Colonic mucosa (tissue), 4 donors: ENCODE measurements around the gene DNAJB12. TPM values are rescaled to one million over a fixed set of nuclear protein-coding genes. Genes with fewer than 3 reads are reported as not detected.

Experiments
- DNase-seq: peaks from one replicate; pipeline ENCODE4 v3.0.0-alpha.2; 2020
- H3K27ac ChIP-seq: fragments of 200-600 bp; one replicate; pipeline ENCODE4 v1.8.0; 2021
- H3K27me3 ChIP-seq: fragments of 200-600 bp; one replicate; pipeline ENCODE4 v1.8.0; 2021
- H3K36me3 ChIP-seq: fragments of 200-600 bp; one replicate; pipeline ENCODE4 v1.8.0; 2021
- H3K4me1 ChIP-seq: fragments of 200-600 bp; one replicate; pipeline ENCODE4 v1.8.0; 2021; ENCODE audit warnings: mild to moderate bottlenecking
- H3K4me3 ChIP-seq: fragments of 200-600 bp; one replicate; pipeline ENCODE4 v1.8.0; 2021
- H3K9ac ChIP-seq, 2 donors: one replicate each; pipeline ENCODE4 v1.7.0; 2013; ENCODE audit warnings: control low read depth in 2 of 2, low read depth in 2 of 2, low read length in 2 of 2
- H3K9me3 ChIP-seq: fragments of 200-600 bp; one replicate; pipeline ENCODE4 v1.8.0; 2021
- CTCF ChIP-seq: fragments of 200-600 bp; IDR thresholded peaks from one replicate; pipeline ENCODE4 v1.8.0; 2022; ENCODE audit warnings: antibody characterized with exemption, mild to moderate bottlenecking
- intact Hi-C: fragments of 100-400 bp; cut with DNase I; formaldehyde crosslinking; loops from one replicate; pipeline ENCODE4 v1.14.1; 2022
- total RNA-seq, 2 donors: library from RNA; stranded (reverse); fragmentation: NEBNext Ultra II Directional in 1 of 2; extraction: Animal tissue kit (Norgen Biotek cat#: 25700) in 1 of 2; gene quantifications; one replicate each; pipeline ENCODE4 v1.2.1, GENCODE V29; 2021
- donor health status: healthy.
- donor health status: DM: no; HTN: no; CAD: no.
- donor health status: DM: no; HTN: no; CAD: no.

Gene DNAJB12
- total RNA-seq, 2 donors from 2014 or later, result 29.4 to 37.9 TPM

- no peaks in the 10 kb centered on the region for H3K36me3 ChIP-seq
- no peak overlapping the region for H3K4me3 ChIP-seq
- TF ChIP-seq CTCF, result no peak
- H3K9me3 ChIP-seq, result no peaks in the 10 kb centered on the region
- no peak overlapping the region for H3K27ac ChIP-seq
- H3K4me1 ChIP-seq, result no peaks in the 10 kb centered on the region
- H3K27me3 ChIP-seq, result no peaks in the 10 kb centered on the region
- no peak for DNase-seq
- H3K9ac ChIP-seq, result no peak overlapping the region
- intact Hi-C loops, result loop anchor here (5.0 kb wide), 1 partner anchor 216 kb away; no protein-coding TSS in a partner anchor
Observed at GRCh38 chr10:72342911-72343310, 11.8 kb downstream of the DNAJB12 start.

DNA sequence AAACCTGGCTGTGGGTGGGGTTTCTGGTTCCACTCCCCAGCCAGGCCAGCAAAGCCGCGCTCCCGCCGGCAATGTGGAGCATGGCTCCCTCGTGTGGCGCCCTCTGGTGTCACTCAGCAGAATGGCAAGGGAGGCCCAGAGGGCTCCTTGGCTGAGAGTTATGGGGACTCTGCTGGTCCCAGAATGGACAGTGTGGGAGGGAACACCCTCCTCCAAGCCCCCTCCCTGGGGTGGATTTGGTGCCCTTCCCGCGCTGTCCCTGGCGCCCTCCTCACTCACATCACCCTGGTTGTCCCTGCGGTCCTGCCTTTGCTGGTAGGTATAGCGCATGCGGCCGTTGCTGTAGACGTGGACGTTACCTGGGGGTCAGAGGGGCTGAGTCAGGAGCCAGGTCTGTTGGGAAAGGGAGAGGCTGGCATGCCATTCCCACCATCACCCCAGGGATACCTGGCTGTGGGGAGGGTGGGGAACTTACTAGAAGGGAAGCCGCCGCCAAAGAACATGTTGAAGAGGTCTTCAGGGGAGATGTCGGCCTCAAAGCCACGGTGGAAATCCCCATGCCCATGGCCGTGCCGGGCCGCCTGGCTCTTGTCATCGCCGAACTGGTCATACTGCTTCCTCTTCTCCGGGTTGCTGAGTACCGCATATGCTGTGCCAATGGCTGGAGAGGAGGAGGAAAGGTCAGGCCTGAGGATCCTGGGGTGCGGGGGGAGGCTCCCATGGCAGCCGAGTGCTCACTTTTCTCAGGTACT, 14.0 kb downstream of the DNAJB12 start:
- no peak overlapping the region for H3K4me3 ChIP-seq
- no peaks in the 10 kb centered on the region for H3K4me1 ChIP-seq
- H3K9me3 ChIP-seq, result no peaks in the 10 kb centered on the region
- intact Hi-C loops, result loop anchor here (5.0 kb wide), 1 partner anchor 213 kb away; no protein-coding TSS in a partner anchor
- DNase-seq, result peak; percentile 72
- no peak overlapping the region for H3K9ac ChIP-seq
- H3K27me3 ChIP-seq, result no peaks in the 10 kb centered on the region
- no peak overlapping the region for H3K27ac ChIP-seq
- TF ChIP-seq CTCF, result peak; percentile 98
- no peaks in the 10 kb centered on the region for H3K36me3 ChIP-seq

DNA sequence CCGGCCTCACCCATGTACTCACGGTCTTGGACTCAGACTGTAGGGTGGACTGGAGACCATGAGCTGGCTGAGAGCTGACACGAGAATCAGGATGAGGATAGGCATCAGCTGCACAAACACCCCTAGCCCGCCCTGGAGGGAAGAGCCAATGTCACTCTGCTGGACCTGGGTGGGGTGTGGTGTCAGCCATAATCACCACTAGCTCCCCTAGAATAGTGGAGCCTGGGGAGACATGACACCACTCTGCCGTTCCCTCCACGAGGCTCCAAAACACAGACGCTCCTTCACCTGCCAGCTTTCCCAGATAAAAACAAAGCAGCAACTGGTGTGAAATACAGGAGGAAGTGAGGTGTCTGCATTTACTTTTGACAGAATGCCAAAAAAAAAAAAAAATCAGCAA, 16.5 kb downstream of the DNAJB12 start:
- Histone ChIP-seq H3K27me3 (no peaks in the 10 kb centered on the region), H3K9me3 (no peaks in the 10 kb centered on the region), H3K36me3 (no peaks in the 10 kb centered on the region), H3K4me3 (no peak overlapping the region), H3K4me1 (no peaks in the 10 kb centered on the region), H3K9ac (no peak overlapping the region), H3K27ac (no peak overlapping the region)
- no peak for DNase-seq
- TF ChIP-seq CTCF, result no peak
- intact Hi-C loops, result loop anchor here (5.0 kb wide), 3 partner anchors 111 to 381 kb away; no protein-coding TSS in a partner anchor

GRCh38 chr10:72337722-72338121, 17.0 kb downstream of the DNAJB12 start:
- DNase-seq, result no peak
- TF ChIP-seq CTCF, result no peak
- intact Hi-C loops, result loop anchor here (5.0 kb wide), 3 partner anchors 110 to 380 kb away; no protein-coding TSS in a partner anchor
- H3K4me3 ChIP-seq, result no peak overlapping the region
- no peaks in the 10 kb centered on the region for H3K27me3 ChIP-seq
- no peak overlapping the region for H3K27ac ChIP-seq
- no peak overlapping the region for H3K9ac ChIP-seq
- H3K36me3 ChIP-seq, result no peaks in the 10 kb centered on the region
- H3K9me3 ChIP-seq, result no peaks in the 10 kb centered on the region
- H3K4me1 ChIP-seq, result peaks cover 1% of the 10 kb centered on the region

DNA sequence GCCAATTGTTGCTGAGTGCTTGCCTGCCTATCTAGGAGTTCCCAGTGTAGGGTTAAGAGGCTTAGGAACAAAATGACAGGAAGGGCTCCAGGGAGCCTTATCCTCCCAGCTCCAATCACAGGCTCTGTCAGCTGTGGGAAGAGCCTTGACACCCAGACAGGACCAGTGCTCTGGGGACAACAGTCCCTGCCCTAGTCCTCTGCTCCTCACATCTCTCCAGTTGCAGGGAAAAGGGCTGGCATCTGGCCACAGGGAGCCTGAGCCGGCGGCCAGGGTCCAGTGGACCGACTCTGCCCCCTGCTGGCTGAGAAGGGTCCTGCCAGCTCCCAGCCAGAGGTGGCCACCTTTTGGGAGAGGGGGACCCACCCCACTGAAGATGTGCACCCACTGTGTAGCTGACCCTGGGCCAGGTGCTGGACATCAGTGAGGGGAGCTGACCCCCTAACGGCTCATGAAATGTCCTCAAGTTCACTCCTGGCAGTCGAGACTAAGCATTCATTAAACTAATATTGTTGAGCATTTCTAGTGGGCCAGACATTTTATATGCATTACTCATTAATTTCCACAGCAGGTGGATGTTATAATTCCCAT, 17.6 kb downstream of the DNAJB12 start:
- peak; percentile 85 for DNase-seq
- Histone ChIP-seq H3K4me1 (peaks cover 7% of the 10 kb centered on the region), H3K27ac (no peak overlapping the region), H3K4me3 (no peak overlapping the region), H3K27me3 (no peaks in the 10 kb centered on the region), H3K9me3 (no peaks in the 10 kb centered on the region), H3K9ac (no peak overlapping the region), H3K36me3 (no peaks in the 10 kb centered on the region)
- TF ChIP-seq CTCF, result peak; percentile 98
- intact Hi-C loops, result loop anchor here (5.0 kb wide), 3 partner anchors 110 to 380 kb away; no protein-coding TSS in a partner anchor
